Body of pancreas (tissue), 4 donors: ENCODE results near the gene GON4L. TPM values are rescaled to one million over a fixed set of nuclear protein-coding genes. Genes with fewer than 3 reads are reported as not detected.

ENCODE experiments used
- ATAC-seq: fragments of 150-250 bp; one replicate; pipeline ENCODE4 v1.9.1; 2016
- DNase-seq, 4 donors: peaks; one replicate each; pipeline ENCODE4 v3.0.0-alpha.2; 2019
- H3K27ac ChIP-seq, 4 donors: fragments of 200-600 bp; sonication (generic); 1 replicate in 3 of 4; 2 replicates in 1 of 4; pipeline versions ENCODE4 v1.5.1 to v1.6.1; 2016 to 2019; ENCODE audit warnings: mild to moderate bottlenecking in 1 of 4, mixed read lengths in 1 of 4, moderate library complexity in 1 of 4
- H3K27me3 ChIP-seq, 2 donors: fragments of 200-600 bp; sonication (generic); one replicate each; pipeline ENCODE4 v1.6.0; 2016; ENCODE audit warnings: mild to moderate bottlenecking in 1 of 2
- H3K36me3 ChIP-seq, 2 donors: fragments of 200-600 bp; sonication (generic); replicated peaks in 1 of 2; 2 replicates each; pipeline ENCODE4 v1.5.1; 2016; ENCODE audit warnings: low read depth in 2 of 2; ENCODE audit not compliant: insufficient read depth in 1 of 2
- H3K4me1 ChIP-seq: fragments of 200-600 bp; sonication (generic); one replicate; pipeline ENCODE4 v1.6.0; 2016
- H3K4me3 ChIP-seq, 2 donors: fragments of 200-600 bp; sonication (generic); 1 replicate in 1 of 2; 2 replicates in 1 of 2; pipeline ENCODE4 v1.5.1; 2016 to 2019
- H3K9me3 ChIP-seq, 3 donors: fragments of 200-600 bp; sonication (generic); 1 replicate in 2 of 3; 2 replicates in 1 of 3; pipeline ENCODE4 v1.5.1; 2016
- POLR2A ChIP-seq, 3 donors: fragments of 450-650 bp; IDR thresholded peaks; one replicate each; pipeline ENCODE4 v1.6.1; 2016; ENCODE audit warnings: antibody characterized with exemption in 3 of 3, mild to moderate bottlenecking in 2 of 3
- WGBS, 2 donors: methylation state at CpG; one replicate each; pipeline ENCODE4 v1.1.5; 2017; 5-methylcytosine and 5-hydroxymethylcytosine counted together
- intact Hi-C: fragments of 100-400 bp; cut with DNase I; formaldehyde crosslinking; loops from one replicate; pipeline ENCODE4 v1.15.1; 2023
- total RNA-seq, 2 donors: library from RNA; depleted of rRNA; stranded (reverse); fragments of >200 nt; gene quantifications; one replicate each; pipeline ENCODE4 v1.1.0, GENCODE V29; 2016
- TF ChIP-seq, protein P1 (sequence below), 7 experiments: fragments of 450-650 bp in 4 of 7; fragments of 200-600 bp in 3 of 7; sonication (generic) in 3 of 7; IDR thresholded peaks; one replicate each; pipeline ENCODE4 v1.5.1; 2016 to 2019; ENCODE audit warnings: antibody characterized with exemption in 7 of 7

Gene GON4L
- total RNA-seq, 2 donors from 2014 or later, result 26.7 to 44.4 TPM

DNA sequence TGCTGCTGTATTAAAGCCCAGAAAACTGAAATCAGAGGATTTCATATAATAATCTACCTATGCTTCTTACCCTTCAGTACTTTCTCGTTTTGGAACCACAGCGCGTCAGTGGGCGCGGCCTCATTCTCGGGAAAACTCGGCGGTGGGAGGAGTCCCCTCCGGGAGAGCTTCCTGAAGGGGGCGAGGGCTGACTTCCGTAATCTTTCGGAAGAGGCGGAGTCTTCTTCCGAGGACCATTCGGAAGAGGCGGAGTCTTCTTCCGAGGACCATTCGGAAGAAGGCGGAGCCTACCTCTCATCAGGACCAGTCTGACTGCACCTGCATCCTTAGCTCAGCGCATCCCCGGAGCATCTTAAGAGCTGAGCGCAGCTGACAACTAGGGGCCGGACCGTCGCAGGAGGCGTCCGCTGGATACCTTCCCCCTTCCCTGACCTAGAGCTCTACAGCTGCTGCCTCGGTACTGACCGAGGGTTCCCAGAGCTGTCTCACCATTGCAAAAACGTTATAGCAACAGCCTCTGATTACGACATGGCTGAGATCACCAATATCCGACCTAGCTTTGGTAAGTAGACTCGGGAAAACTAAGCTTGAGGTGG lies 2.3 kb upstream of the GON4L start, which contains the start of gene SYT11:
Gene SYT11 (plus strand): TSS at position 334 of the 596 bp plus-strand sequence. CDS start 195 bp downstream, at position 529.
- ATAC-seq (peak; percentile 97), DNase-seq (peak; percentile 95 to 96 (median 96))
- intact Hi-C loops, result no loop called here
- TF ChIP-seq, protein P1, sequence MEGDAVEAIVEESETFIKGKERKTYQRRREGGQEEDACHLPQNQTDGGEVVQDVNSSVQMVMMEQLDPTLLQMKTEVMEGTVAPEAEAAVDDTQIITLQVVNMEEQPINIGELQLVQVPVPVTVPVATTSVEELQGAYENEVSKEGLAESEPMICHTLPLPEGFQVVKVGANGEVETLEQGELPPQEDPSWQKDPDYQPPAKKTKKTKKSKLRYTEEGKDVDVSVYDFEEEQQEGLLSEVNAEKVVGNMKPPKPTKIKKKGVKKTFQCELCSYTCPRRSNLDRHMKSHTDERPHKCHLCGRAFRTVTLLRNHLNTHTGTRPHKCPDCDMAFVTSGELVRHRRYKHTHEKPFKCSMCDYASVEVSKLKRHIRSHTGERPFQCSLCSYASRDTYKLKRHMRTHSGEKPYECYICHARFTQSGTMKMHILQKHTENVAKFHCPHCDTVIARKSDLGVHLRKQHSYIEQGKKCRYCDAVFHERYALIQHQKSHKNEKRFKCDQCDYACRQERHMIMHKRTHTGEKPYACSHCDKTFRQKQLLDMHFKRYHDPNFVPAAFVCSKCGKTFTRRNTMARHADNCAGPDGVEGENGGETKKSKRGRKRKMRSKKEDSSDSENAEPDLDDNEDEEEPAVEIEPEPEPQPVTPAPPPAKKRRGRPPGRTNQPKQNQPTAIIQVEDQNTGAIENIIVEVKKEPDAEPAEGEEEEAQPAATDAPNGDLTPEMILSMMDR (IDR thresholded peaks at IDR 0.05), result peak in 1 of 7 experiments; percentile 14
- no peak for TF ChIP-seq POLR2A (IDR thresholded peaks at IDR 0.05)
- no peaks in the 10 kb centered on the region for H3K36me3 ChIP-seq
- H3K4me1 ChIP-seq, result peaks cover 30% of the 10 kb centered on the region
- peak within 1 kb of the TSS; percentile 33 to 84 (median 64) for H3K27ac ChIP-seq
- 0 to 1% methylated on average over 15 to 33 of the region's 33 CpGs for WGBS, 2 donors
- H3K9me3 ChIP-seq, result no peaks in the 10 kb centered on the region
- no peaks in the 10 kb centered on the region for H3K27me3 ChIP-seq
- no peak within 1 kb of the TSS for H3K4me3 ChIP-seq

DNA sequence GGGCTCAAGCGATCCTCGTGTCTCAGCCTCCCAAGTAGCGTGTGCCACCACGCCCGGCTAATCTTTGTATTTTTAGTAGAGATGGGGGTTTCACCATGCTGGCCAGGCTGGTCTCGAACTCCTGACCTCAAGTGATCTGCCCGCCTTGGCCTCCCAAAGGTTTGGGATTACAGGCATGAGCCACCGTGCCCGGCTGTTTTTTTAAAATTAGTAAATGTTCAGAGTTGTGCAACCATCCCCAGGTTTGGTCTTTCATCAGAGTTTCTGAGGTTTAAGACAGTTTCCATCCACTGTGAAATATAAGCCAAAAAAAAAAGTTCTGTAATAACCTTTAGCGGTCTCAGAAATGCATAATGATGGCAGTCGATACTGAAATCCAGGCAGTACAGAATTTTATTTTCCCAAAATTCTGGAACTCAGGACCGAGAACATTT lies 1.8 kb upstream of the GON4L start:
- WGBS, 2 donors, result 39 to 43% methylated on average over 12 of the region's 12 CpGs
- intact Hi-C loops, result no loop called here
- no peak for TF ChIP-seq POLR2A (IDR thresholded peaks at IDR 0.05)
- TF ChIP-seq, protein P1 (IDR thresholded peaks at IDR 0.05), result no peak
- Histone ChIP-seq H3K27me3 (no peaks in the 10 kb centered on the region), H3K36me3 (no peaks in the 10 kb centered on the region), H3K9me3 (no peaks in the 10 kb centered on the region), H3K4me1 (peaks cover 30% of the 10 kb centered on the region), H3K27ac (peak overlapping the region in 3 of 4 donors; percentile 48 to 84 (median 81)), H3K4me3 (no peak overlapping the region)
- ATAC-seq (peak; percentile 13), DNase-seq (peak in 2 of 4 donors; percentile 14)

DNA sequence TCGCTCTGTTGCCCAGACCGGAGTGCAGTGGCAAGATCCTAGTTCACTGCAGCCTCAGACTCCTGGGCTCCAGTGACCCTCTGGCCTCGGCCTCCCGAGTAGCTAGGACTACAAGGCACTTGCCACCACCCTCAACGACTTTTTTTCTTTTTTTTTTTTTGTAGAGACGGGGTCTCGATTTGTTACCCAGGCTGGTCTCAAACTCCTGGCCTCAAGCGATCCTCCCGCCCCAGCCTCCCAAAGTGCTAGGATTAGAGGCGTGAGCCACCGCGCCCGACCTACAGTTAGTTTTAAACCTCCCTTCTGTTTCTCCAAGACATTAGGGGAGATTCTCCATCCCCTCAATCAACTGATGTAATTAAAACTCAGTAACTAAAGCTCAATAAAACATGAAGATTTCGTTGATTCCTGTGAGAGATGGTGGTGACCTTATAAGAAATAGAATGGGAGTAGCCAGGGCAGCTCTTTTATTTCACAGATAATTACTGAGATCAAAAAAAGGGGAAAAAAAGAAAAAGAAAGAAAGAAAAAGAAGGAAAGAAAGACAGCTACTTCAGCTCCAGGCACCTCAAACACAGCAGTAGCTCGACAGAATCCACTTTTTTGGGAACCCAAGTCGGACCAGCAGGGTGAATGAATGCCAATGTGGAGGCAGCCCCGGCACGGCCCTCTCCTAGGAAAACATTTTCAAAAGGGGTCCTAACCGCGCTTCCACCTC lies 598 bp downstream of the GON4L start:
- Histone ChIP-seq H3K27me3 (no peaks in the 10 kb centered on the region), H3K4me1 (peaks cover 30% of the 10 kb centered on the region), H3K36me3 (peaks cover 0 to 10% of the 10 kb centered on the region in 2 donors), H3K4me3 (peak overlapping the region; percentile 32 to 70), H3K27ac (peak overlapping the region; percentile 34 to 84 (median 66)), H3K9me3 (no peaks in the 10 kb centered on the region)
- intact Hi-C loops, result no loop called here
- TF ChIP-seq, protein P1 (IDR thresholded peaks at IDR 0.05), result no peak
- no peak for TF ChIP-seq POLR2A (IDR thresholded peaks at IDR 0.05)
- ATAC-seq, result no peak
- no peak for DNase-seq
- 41 to 48% methylated on average over 20 of the region's 20 CpGs for WGBS, 2 donors

DNA sequence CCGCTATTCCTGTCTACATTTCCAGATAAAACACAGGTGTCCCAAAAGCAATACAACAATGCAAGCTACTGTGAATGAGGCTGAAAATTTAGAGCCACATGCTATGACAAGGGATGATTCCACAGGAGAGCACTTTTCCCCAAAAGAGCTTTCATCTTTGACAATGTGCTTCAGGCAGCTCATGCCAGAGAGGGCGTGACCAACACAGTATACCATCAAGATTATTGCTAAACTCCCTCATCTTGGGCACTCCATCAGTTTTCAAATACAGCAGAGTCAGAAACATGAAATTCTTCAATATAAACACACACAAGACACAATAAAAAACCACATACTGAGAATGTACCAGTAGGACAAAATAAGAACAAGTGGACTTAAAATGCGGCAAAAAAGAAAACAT lies 6.7 kb downstream of the GON4L start:
- intact Hi-C loops, result no loop called here
- TF ChIP-seq POLR2A (IDR thresholded peaks at IDR 0.05), result no peak
- Histone ChIP-seq H3K4me1 (peaks cover under 1% of the 10 kb centered on the region), H3K4me3 (no peak overlapping the region), H3K27ac (no peak overlapping the region), H3K9me3 (no peaks in the 10 kb centered on the region), H3K27me3 (no peaks in the 10 kb centered on the region), H3K36me3 (peaks cover 0 to 10% of the 10 kb centered on the region in 2 donors)
- WGBS, 2 donors, result 72 to 80% methylated on average over 3 of the region's 3 CpGs
- no peak for DNase-seq
- ATAC-seq, result no peak

DNA sequence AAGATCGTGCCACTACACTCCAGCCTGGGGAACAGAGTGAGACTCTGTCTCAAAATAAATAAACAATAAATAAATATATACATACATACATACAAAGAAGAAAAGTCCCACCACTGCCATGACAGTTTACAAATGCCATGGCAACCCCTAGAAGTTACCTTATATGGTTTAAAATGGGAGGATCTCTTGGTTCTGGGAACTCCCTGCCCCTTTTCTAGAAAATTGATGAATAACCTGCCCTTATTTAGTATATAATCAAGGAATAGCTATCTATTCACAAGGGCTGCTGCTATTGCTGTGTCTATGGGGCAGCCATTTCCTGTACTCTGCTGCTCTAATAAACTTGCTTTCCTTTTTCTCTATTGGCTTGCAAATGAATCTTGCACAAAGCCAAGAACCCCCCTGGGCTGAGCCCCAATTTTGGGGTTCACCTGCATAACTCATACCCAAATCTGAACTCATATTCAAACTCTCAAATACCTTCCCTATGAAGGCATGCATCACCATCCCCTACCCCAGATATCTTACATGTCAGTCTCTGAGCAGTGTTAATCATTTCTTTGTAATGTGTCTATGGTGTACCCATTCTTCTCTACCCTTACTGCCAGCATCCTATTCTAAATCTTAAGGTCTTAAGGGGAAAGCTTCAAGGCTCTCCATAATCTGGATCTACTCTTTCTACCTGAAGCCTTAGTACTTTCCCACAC lies 9.0 kb downstream of the GON4L start:
- ATAC-seq (no peak), DNase-seq (no peak)
- intact Hi-C loops, result no loop called here
- H3K36me3 ChIP-seq, result peaks cover 0 to 6% of the 10 kb centered on the region in 2 donors
- no peaks in the 10 kb centered on the region for H3K9me3 ChIP-seq
- H3K4me1 ChIP-seq, result no peaks in the 10 kb centered on the region
- H3K4me3 ChIP-seq, result no peak overlapping the region
- TF ChIP-seq, protein P1 (IDR thresholded peaks at IDR 0.05), result no peak
- no peak for TF ChIP-seq POLR2A (IDR thresholded peaks at IDR 0.05)
- WGBS, 2 donors, result 92% methylated on average over 1 of the region's 1 CpG
- H3K27me3 ChIP-seq, result no peaks in the 10 kb centered on the region
- H3K27ac ChIP-seq, result no peak overlapping the region
